OCI-LY3 (cell line): Measurements from ENCODE around the gene NEURL2.

Experiments used
- H2AFZ ChIP-seq: fragments of 200-600, 300-600 bp; shearing (Covaris generic); 2 replicates; pipeline ENCODE4 v1.6.0; 2014; ENCODE audit warnings: antibody characterized with exemption, low read depth, low read length
- H3K27ac ChIP-seq: fragments of 200-600, 300-600 bp; sonication (generic); 2 replicates; pipeline ENCODE4 v1.5.1; 2014; ENCODE audit warnings: mild to moderate bottlenecking, low read length, moderate library complexity, mixed read lengths
- H3K27me3 ChIP-seq: fragments of 200-600, 300-600 bp; sonication (generic); 2 replicates; pipeline ENCODE4 v1.6.1; 2014; ENCODE audit warnings: low read depth, low read length, mixed read lengths
- H3K36me3 ChIP-seq: fragments of 200-600, 300-600 bp; sonication (generic); replicated peaks from 2 replicates; pipeline ENCODE3; 2014; ENCODE audit warnings: low read depth, low read length, mixed read lengths
- H3K4me1 ChIP-seq: fragments of 300-600, 200-600 bp; sonication (generic); 2 replicates; pipeline ENCODE4 v1.6.1; 2014; ENCODE audit warnings: low read length, mixed read lengths
- H3K4me2 ChIP-seq: fragments of 200-600, 300-600 bp; sonication (generic); 2 replicates; pipeline ENCODE4 v1.6.1; 2014; ENCODE audit warnings: low read length, mixed read lengths
- H3K4me3 ChIP-seq: fragments of 300-600, 200-600 bp; sonication (generic); 2 replicates; pipeline ENCODE4 v1.5.1; 2014; ENCODE audit warnings: antibody characterized with exemption, mild to moderate bottlenecking, low read length, moderate library complexity
- H3K79me2 ChIP-seq: fragments of 300-600, 200-600 bp; shearing (Covaris generic); 2 replicates; pipeline ENCODE4 v1.6.1; 2014; ENCODE audit warnings: mild to moderate bottlenecking, low read length, mixed read lengths
- H3K9ac ChIP-seq: fragments of 300-600, 200-600 bp; shearing (Covaris generic); 2 replicates; pipeline ENCODE4 v1.6.0; 2014; ENCODE audit warnings: mild to moderate bottlenecking, low read length, moderate library complexity
- H3K9me3 ChIP-seq: fragments of 200-600, 300-600 bp; shearing (Covaris generic); 2 replicates; pipeline ENCODE4 v1.6.1; 2014; ENCODE audit warnings: low read length, mixed read lengths; ENCODE audit not compliant: insufficient read depth
- H4K20me1 ChIP-seq: fragments of 200-600, 300-600 bp; sonication (generic); 2 replicates; pipeline ENCODE4 v1.6.1; 2016; ENCODE audit warnings: low read length, mixed read lengths; ENCODE audit not compliant: insufficient read depth
- EZH2phosphoT487 ChIP-seq: fragments of 200-600 bp; shearing (Covaris generic); IDR thresholded peaks from 2 replicates; pipeline ENCODE4 v1.6.1; 2018; ENCODE audit warnings: antibody characterized with exemption, mixed run types, low read depth
- TF ChIP-seq, protein P1 (sequence below): fragments of 200-600, 300-600 bp; sonication (generic); IDR thresholded peaks from 2 replicates; pipeline ENCODE4 v1.5.1; 2014; ENCODE audit warnings: antibody characterized with exemption, low read length, low read depth

NEURL2 gene

DNA sequence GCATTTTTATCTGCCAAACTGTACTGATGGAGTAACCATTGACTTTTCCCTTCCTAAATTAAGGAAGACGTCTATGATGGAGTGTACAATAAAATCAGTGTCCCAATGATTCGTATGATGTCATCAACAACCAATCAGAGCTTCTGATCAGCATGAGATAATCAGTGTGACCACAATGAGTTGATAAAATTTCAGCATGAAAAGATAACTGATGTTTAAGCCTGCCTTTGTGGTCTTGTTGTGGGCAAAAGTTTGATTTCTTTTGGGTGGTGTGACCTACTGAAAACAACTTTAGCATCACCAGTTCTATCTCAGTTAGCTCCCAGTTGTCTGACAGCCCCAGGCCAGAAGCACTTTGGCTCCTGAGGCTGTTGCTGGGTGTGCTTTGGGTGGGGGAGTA is 46.8 kb upstream of the NEURL2 start:
- TF ChIP-seq, protein P1, sequence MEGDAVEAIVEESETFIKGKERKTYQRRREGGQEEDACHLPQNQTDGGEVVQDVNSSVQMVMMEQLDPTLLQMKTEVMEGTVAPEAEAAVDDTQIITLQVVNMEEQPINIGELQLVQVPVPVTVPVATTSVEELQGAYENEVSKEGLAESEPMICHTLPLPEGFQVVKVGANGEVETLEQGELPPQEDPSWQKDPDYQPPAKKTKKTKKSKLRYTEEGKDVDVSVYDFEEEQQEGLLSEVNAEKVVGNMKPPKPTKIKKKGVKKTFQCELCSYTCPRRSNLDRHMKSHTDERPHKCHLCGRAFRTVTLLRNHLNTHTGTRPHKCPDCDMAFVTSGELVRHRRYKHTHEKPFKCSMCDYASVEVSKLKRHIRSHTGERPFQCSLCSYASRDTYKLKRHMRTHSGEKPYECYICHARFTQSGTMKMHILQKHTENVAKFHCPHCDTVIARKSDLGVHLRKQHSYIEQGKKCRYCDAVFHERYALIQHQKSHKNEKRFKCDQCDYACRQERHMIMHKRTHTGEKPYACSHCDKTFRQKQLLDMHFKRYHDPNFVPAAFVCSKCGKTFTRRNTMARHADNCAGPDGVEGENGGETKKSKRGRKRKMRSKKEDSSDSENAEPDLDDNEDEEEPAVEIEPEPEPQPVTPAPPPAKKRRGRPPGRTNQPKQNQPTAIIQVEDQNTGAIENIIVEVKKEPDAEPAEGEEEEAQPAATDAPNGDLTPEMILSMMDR: no peak
- no peak for TF ChIP-seq EZH2phosphoT487
- peaks cover 13% of the 10 kb centered on the region for H4K20me1 ChIP-seq
- peaks cover 42% of the 10 kb centered on the region for H3K79me2 ChIP-seq
- H3K4me3 ChIP-seq: no peak overlapping the region
- no peak overlapping the region for H3K27ac ChIP-seq
- peaks cover 11% of the 10 kb centered on the region for H3K4me1 ChIP-seq
- H3K9ac ChIP-seq: no peak overlapping the region
- no peaks in the 10 kb centered on the region for H3K27me3 ChIP-seq
- H3K4me2 ChIP-seq: no peak overlapping the region
- H3K36me3 ChIP-seq: peaks cover 43% of the 10 kb centered on the region
- no peak overlapping the region for H2AFZ ChIP-seq
- no peaks in the 10 kb centered on the region for H3K9me3 ChIP-seq

DNA sequence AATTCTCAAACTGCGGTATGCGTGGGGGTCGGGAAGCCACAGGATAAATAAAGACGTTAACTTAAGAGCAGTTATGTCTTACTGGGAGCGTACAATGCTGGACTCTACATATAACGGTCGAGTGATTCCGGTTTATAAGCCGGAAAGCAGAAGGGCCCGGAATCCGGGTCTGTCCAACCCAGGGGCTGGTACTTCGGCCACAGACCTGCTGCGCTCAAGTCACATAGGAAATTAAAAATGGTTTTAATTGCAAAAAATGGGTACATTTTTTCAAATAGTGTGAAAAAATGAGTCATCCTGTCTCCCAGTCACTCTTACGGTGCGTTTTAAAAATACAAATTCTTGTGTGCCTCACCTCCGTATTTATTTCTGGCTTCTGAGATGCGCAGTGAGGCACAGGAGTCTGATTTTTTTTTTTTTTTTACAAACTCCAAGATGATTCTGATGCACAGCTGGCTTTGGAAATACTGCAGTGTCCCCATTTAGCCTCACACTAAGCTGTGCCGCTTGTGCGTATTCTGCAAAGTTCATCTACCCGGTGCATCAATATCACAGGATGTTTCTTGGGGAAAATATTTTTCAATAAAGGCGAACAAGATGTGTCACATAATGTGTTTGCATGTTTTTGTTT is 44.5 kb upstream of the NEURL2 start:
- Histone ChIP-seq H3K9ac (peak overlapping the region; percentile 63), H3K4me3 (peak overlapping the region; percentile 80), H3K36me3 (peaks cover 35% of the 10 kb centered on the region), H3K79me2 (peaks cover 42% of the 10 kb centered on the region), H3K4me2 (peak overlapping the region; percentile 73), H3K27ac (peak overlapping the region; percentile 0; the same call in 1 of the 2 replicates), H4K20me1 (peaks cover 13% of the 10 kb centered on the region), H2AFZ (peak overlapping the region; percentile 11; the same call in 1 of the 2 replicates), H3K4me1 (peaks cover 11% of the 10 kb centered on the region), H3K27me3 (no peaks in the 10 kb centered on the region), H3K9me3 (no peaks in the 10 kb centered on the region)
- TF ChIP-seq, protein P1: no peak
- TF ChIP-seq EZH2phosphoT487: no peak

DNA sequence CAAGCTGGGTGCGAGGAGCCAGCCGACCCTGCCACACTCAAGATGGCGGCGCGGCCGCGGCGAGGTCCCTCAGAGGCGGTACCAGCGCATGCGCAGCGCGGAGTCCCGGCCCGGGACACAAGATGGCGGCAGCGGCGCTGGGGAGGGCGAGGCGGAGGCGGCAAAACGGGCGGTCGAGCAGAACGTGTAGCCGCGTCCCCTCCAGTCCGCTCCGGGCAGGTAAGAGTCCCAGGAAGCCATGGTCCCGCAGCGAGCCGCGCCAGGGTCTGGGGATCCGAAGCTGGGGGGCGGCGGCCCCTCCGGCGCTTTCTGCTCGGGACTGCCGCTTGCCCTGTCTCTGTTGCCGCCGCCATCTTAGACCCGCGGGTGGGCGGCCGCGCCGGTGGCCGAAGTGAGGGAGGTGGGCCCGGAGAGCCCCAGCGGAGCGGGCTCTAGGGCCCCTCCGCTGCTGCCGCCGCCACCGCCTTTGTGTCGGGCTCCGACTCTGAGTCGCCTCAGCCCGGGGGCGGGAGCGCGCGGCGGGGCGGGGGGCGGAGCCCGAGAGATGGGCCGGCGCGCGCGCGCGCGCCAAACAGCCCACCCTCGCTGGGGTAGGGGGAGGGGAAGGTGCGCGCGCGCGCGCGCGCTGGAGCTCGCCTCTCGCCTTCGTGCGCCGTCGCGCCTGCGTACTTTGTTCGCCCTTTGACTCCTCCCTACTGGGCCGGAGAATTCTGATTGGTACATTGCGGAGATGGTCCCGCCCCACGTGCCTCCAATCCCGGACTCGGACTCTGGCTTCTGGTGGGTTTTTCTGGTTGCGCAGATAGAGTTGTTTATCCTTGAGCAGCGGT is 43.8 kb upstream of the NEURL2 start, which contains the start of gene PCIF1:
TSS of gene PCIF1 (plus strand) at position 98 of the 830 bp plus-strand sequence. CDS start 4,317 bp downstream, outside the sequence.
- peak within 1 kb of the TSS; percentile 80 for H3K4me3 ChIP-seq
- H3K79me2 ChIP-seq: peaks cover 42% of the 10 kb centered on the region
- peak within 1 kb of the TSS; percentile 79 for H2AFZ ChIP-seq
- H3K36me3 ChIP-seq: peaks cover 28% of the 10 kb centered on the region
- H3K9ac ChIP-seq: peak within 1 kb of the TSS; percentile 95
- no peaks in the 10 kb centered on the region for H3K9me3 ChIP-seq
- H3K4me1 ChIP-seq: peaks cover 11% of the 10 kb centered on the region
- peaks cover 13% of the 10 kb centered on the region for H4K20me1 ChIP-seq
- H3K27ac ChIP-seq: peak within 1 kb of the TSS; percentile 84
- TF ChIP-seq, protein P1: no peak
- TF ChIP-seq EZH2phosphoT487: no peak
- no peaks in the 10 kb centered on the region for H3K27me3 ChIP-seq
- peak within 1 kb of the TSS; percentile 79 for H3K4me2 ChIP-seq

DNA sequence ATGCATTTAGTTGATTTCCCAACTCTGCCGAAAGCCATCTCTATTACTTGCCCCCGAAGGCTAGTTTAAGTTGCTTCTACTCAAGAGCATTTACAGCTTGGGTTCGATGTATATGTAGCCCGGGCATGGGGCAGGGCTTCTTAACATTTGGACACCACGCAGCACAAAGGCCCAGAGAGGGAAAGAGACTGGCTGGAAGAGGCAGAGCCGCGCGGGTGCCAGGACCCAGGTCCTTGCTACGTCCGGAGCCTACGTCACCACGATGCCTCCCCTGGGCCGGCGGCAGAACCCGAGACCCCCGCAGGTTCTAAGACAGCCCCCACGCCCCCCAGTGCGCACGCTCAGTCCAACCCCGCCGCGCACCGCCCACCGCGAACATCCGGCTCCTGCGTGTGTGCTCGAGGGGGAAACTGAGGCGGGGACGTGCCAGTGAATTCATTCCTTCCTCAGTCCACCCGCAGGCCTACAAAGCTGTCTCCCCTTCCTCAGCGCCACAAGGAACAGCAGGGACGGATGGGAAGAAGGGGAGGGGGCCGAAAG is 43.1 kb upstream of the NEURL2 start:
- no peaks in the 10 kb centered on the region for H3K27me3 ChIP-seq
- peak overlapping the region; percentile 95 for H3K9ac ChIP-seq
- H3K4me3 ChIP-seq: peak overlapping the region; percentile 80
- peaks cover 13% of the 10 kb centered on the region for H4K20me1 ChIP-seq
- peaks cover 42% of the 10 kb centered on the region for H3K79me2 ChIP-seq
- H2AFZ ChIP-seq: peak overlapping the region; percentile 79
- peak overlapping the region; percentile 84 for H3K27ac ChIP-seq
- H3K4me1 ChIP-seq: peaks cover 11% of the 10 kb centered on the region
- H3K36me3 ChIP-seq: peaks cover 21% of the 10 kb centered on the region
- TF ChIP-seq, protein P1: no peak
- no peak for TF ChIP-seq EZH2phosphoT487
- peak overlapping the region; percentile 79 for H3K4me2 ChIP-seq
- H3K9me3 ChIP-seq: no peaks in the 10 kb centered on the region
